Measurements from ENCODE around the gene IL27RA. TPM values are rescaled to one million over a fixed set of nuclear protein-coding genes. Genes with fewer than 3 reads are reported as not detected.
A peak's percentile ranks its signal among the peaks of the same experiment; 100 is the strongest.

Gene IL27RA
- total and polyA plus RNA-seq, 9 donors, result 1.9 to 6.1 (median 3.9) TPM

DNA sequence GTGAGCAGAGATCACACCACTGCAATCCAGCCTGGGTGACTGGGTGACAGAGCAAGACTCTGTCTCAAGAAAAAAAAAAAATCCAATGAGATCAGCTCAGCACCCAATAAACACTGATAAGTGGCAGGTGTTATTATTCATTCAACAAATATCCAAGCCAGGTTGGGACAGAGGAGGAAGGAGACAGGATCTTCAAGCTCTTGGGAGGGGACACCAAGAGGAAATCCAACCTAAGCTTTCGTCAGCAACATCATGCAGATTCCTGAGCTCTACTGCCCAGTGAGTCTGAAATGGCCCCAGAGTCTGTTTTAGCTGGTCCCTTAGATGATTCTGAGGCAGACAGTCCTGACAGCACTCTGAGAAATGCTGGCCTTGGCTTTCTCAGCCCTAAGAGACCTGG lies 33.1 kb upstream of the IL27RA start:
- Histone ChIP-seq H3K36me3 (ENCODE audit: control insufficient read depth, insufficient read depth, low read length) (peaks cover 26% of the 10 kb centered on the region), H3K27ac (ENCODE audit: low read length) (no peak overlapping the region), H3K4me1 (ENCODE audit: control insufficient read depth, insufficient read depth, low read length) (peaks cover 11% of the 10 kb centered on the region), H3K9me3 (replicated peaks; ENCODE audit: control insufficient read depth, low read depth, low read length) (peaks cover 10% of the 10 kb centered on the region), H3K27me3 (ENCODE audit: control insufficient read depth, insufficient read depth, low read length) (no peaks in the 10 kb centered on the region), H3K4me3 (ENCODE audit: low read length) (no peak overlapping the region)
- DNase-seq, result no peak
- WGBS (ENCODE audit: insufficient coverage), result 100% methylated on average over 1 of the region's 1 CpG

DNA sequence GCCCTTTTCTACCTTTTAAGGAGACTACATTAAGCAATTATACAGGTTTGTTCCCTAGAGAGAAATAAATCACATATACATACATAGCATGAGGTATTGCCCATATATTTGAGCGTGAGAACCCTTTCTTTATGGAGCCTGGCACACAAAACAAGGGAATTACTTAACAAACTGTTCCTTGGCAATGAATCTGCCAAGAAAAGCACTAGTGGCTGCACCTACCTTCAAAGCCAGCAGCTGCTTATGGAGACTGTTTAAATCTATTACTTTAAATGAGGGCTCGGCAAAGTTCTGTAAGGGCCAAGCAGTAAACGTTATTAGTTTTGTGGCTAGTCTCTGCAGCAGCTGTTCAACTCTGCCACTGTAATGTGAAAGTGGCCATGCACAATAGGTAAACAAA lies 32.5 kb upstream of the IL27RA start:
- Histone ChIP-seq H3K27me3 (ENCODE audit: control insufficient read depth, insufficient read depth, low read length) (no peaks in the 10 kb centered on the region), H3K36me3 (ENCODE audit: control insufficient read depth, insufficient read depth, low read length) (peaks cover 26% of the 10 kb centered on the region), H3K4me1 (ENCODE audit: control insufficient read depth, insufficient read depth, low read length) (peaks cover 11% of the 10 kb centered on the region), H3K9me3 (replicated peaks; ENCODE audit: control insufficient read depth, low read depth, low read length) (peaks cover 10% of the 10 kb centered on the region), H3K4me3 (ENCODE audit: low read length) (no peak overlapping the region), H3K27ac (ENCODE audit: low read length) (no peak overlapping the region)
- no CpG with 5 or more reads among the region's 3 CpGs for WGBS (ENCODE audit: insufficient coverage)
- DNase-seq, result no peak

DNA sequence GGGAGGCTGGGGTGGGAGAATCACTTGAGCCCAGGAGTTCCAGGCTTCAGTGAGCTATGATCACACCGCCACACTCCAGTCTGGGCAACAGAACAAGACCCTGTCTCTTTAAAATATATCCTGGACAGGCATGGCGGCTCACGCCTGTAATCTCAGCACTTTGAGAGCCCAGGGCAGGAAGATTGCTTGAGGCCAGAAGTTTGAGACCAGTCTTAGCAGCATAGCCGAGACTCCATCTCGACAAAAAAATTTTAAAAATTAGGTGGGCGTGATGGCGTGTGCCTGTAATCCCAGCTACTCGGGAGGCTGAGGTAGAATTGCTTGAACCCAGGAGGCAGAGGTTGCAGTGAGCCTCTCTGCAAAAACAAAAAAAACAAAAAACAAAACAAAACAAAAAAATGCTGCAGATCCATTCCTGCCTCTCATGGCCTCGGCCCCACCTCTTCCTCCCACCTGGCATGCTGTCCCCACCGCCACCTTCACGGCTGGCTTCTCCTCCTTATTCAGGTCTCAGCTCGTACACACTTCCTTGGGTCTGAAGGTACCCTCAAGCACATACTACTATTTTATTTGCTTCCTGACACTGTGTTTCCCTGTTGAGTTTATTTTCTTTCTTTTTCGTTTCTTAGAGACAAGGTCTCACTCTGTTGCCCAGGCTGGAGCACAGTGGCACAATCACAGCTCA lies 30.7 kb upstream of the IL27RA start:
- Histone ChIP-seq H3K27me3 (ENCODE audit: control insufficient read depth, insufficient read depth, low read length) (no peaks in the 10 kb centered on the region), H3K4me1 (ENCODE audit: control insufficient read depth, insufficient read depth, low read length) (peaks cover 19% of the 10 kb centered on the region), H3K27ac (ENCODE audit: low read length) (no peak overlapping the region), H3K9me3 (replicated peaks; ENCODE audit: control insufficient read depth, low read depth, low read length) (peaks cover 10% of the 10 kb centered on the region), H3K36me3 (ENCODE audit: control insufficient read depth, insufficient read depth, low read length) (peaks cover 21% of the 10 kb centered on the region), H3K4me3 (ENCODE audit: low read length) (no peak overlapping the region)
- no peak for DNase-seq
- 78% methylated on average over 10 of the region's 13 CpGs for WGBS (ENCODE audit: insufficient coverage)

DNA sequence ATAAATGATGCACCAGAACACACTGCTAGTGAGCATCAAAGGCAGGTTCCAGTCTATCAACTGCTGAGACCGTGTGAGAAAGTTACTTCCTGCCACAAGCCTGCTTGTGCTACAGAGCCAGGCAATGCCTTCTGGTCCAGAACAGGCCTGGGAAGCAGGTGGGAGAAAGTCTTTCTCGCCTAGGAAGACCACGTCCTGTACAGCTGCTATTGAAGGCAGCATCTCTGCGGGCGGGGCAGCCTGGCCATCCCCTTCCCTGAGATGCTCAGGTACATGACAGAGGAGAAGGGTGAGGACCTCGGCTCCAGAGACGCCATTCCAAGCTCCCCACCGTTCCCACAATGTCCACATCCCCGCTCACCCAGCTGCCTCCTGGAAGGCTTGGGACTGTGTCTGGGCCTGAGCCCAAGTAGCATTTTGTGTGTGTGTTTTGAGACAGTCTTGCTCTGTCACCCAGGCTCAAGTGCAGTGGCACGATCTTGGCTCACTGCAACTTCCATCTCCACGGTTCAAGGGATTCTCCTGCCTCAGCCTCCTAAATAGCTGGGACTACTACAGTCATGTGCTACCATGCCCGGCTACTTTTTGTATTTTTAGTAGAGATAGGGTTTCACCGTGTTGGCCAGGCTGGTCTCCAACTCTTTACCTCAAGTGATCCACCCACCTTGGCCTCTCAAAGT lies 28.9 kb upstream of the IL27RA start:
- H3K4me3 ChIP-seq (ENCODE audit: low read length), result no peak overlapping the region
- H3K27ac ChIP-seq (ENCODE audit: low read length), result peak overlapping the region; percentile 83
- H3K4me1 ChIP-seq (ENCODE audit: control insufficient read depth, insufficient read depth, low read length), result peaks cover 23% of the 10 kb centered on the region
- no peak for DNase-seq
- peaks cover 10% of the 10 kb centered on the region for H3K9me3 ChIP-seq (replicated peaks; ENCODE audit: control insufficient read depth, low read depth, low read length)
- peaks cover 11% of the 10 kb centered on the region for H3K36me3 ChIP-seq (ENCODE audit: control insufficient read depth, insufficient read depth, low read length)
- H3K27me3 ChIP-seq (ENCODE audit: control insufficient read depth, insufficient read depth, low read length), result no peaks in the 10 kb centered on the region
- 48% methylated on average over 7 of the region's 13 CpGs for WGBS (ENCODE audit: insufficient coverage)

DNA sequence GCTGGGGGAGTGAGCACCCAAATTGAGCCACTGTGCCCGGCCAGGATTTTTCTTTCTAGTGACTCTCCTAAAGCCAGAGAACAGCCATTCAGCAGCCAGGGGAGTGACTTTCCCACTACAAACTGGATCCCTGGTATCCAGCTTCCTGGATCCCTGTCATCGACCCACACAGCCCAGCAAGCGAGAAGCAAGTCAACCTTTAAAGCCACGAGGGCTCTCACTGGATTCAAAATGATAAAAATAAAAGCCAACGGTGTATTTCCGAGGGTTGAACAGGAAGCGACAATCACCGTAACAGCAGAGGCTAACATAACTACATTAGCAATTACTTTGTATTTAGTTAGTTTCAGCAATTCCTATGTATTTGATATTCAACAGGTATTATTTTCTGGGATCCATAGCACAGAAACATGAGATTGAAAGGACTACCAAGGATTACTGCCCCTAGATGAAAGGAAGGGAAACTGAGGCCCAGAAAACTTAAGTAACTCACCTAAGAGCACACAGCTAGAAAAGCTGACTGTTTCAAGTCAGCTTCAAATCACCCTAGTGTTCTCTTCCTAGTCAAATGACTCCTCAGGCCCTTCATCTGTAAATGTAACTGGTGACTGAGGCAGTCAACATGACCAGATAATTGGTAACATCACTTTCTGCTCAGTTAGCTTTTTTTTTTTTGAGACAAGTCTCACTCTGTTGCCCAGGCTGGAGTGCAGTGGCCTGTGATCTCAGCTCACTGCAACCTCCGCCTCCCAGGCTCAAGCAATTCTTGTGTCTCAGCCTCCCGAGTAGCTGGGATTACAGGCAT lies 28.1 kb upstream of the IL27RA start:
- H3K9me3 ChIP-seq (replicated peaks; ENCODE audit: control insufficient read depth, low read depth, low read length), result peaks cover 9% of the 10 kb centered on the region
- DNase-seq, result no peak
- peaks cover 23% of the 10 kb centered on the region for H3K4me1 ChIP-seq (ENCODE audit: control insufficient read depth, insufficient read depth, low read length)
- peak overlapping the region; percentile 83 for H3K27ac ChIP-seq (ENCODE audit: low read length)
- 67% methylated on average over 2 of the region's 10 CpGs for WGBS (ENCODE audit: insufficient coverage)
- H3K27me3 ChIP-seq (ENCODE audit: control insufficient read depth, insufficient read depth, low read length), result no peaks in the 10 kb centered on the region
- H3K36me3 ChIP-seq (ENCODE audit: control insufficient read depth, insufficient read depth, low read length), result peaks cover 8% of the 10 kb centered on the region
- H3K4me3 ChIP-seq (ENCODE audit: low read length), result no peak overlapping the region

DNA sequence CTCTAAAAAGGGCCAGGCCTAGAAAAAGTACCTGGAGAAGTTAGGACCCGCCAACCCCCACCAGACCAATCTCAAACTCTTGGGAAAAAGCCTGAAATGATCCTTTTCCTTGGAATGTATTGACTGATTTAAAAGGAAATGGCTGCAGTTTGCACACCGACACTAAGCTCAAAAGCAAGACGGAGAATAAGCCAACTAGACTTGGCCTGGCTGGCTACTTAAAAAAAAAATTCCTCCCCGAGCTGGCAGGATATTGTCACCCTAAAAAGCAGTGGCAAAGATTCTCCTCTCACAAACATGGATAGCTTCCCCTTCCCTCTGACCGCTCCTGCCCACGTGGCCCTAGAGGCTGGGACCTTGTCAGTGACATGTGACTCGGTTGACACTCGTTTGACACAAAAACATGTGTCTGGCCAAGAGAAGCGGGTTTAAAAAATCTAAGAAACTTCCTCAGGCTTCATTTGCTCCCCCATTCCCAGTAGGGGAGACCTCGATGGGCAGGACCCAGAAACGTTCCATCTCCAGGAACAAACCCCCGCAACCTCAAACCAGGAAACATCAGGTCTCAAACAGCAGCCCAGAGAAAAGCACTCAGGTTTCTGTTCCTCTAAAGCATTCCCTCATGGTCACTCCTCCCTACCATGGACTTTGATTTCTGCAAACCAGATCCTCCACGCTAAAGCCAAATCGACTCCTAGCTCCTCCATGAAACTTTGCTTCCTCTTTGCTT lies 26.8 kb upstream of the IL27RA start:
- Histone ChIP-seq H3K4me3 (ENCODE audit: low read length) (no peak overlapping the region), H3K36me3 (ENCODE audit: control insufficient read depth, insufficient read depth, low read length) (peaks cover 2% of the 10 kb centered on the region), H3K27ac (ENCODE audit: low read length) (peak overlapping the region; percentile 99), H3K9me3 (replicated peaks; ENCODE audit: control insufficient read depth, low read depth, low read length) (no peaks in the 10 kb centered on the region), H3K4me1 (ENCODE audit: control insufficient read depth, insufficient read depth, low read length) (peaks cover 23% of the 10 kb centered on the region), H3K27me3 (ENCODE audit: control insufficient read depth, insufficient read depth, low read length) (no peaks in the 10 kb centered on the region)
- DNase-seq, result peak; percentile 73
- 23% methylated on average over 9 of the region's 14 CpGs for WGBS (ENCODE audit: insufficient coverage)

DNA sequence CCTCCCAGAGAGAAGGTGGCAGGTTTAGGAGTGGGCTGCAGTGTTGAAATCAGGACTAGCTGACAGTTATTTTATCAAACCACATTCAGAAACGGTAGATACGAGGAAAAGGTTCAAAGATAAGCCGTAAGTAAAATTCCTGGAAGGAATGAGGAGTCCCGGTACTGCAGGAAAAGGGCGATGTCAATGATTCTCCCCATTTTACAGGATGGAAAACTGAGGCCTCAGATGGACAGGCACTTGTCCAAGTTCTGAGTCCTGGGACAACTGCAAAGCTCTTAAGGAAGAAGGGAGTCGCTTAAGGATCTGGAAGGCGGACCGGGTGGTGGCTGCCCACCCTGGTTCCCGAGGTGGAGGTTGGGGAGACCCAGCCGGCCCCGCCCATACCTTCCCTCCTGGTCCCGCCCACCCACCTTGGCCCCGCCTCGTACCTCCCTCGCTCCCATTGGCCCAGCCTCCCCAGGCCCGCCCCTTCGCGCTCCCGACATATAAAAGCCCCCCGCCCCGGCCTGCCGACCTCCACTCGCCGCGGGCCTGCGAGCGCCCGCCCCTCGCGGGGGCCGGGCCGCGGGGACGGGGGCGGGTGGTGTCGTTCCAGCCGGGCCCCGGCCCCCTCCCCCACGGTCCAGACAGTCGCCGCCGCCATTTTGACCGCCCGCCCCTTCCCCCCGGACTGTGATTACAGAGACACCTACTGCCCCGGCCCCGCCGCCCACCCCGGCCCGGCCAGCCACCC lies 26.0 kb upstream of the IL27RA start:
- H3K9me3 ChIP-seq (replicated peaks; ENCODE audit: control insufficient read depth, low read depth, low read length), result no peaks in the 10 kb centered on the region
- peak; percentile 94 for DNase-seq
- H3K4me1 ChIP-seq (ENCODE audit: control insufficient read depth, insufficient read depth, low read length), result peaks cover 23% of the 10 kb centered on the region
- 9% methylated on average over 38 of the region's 50 CpGs for WGBS (ENCODE audit: insufficient coverage)
- H3K36me3 ChIP-seq (ENCODE audit: control insufficient read depth, insufficient read depth, low read length), result peaks cover 2% of the 10 kb centered on the region
- H3K4me3 ChIP-seq (ENCODE audit: low read length), result peak overlapping the region; percentile 73
- no peaks in the 10 kb centered on the region for H3K27me3 ChIP-seq (ENCODE audit: control insufficient read depth, insufficient read depth, low read length)
- H3K27ac ChIP-seq (ENCODE audit: low read length), result peak overlapping the region; percentile 99

DNA sequence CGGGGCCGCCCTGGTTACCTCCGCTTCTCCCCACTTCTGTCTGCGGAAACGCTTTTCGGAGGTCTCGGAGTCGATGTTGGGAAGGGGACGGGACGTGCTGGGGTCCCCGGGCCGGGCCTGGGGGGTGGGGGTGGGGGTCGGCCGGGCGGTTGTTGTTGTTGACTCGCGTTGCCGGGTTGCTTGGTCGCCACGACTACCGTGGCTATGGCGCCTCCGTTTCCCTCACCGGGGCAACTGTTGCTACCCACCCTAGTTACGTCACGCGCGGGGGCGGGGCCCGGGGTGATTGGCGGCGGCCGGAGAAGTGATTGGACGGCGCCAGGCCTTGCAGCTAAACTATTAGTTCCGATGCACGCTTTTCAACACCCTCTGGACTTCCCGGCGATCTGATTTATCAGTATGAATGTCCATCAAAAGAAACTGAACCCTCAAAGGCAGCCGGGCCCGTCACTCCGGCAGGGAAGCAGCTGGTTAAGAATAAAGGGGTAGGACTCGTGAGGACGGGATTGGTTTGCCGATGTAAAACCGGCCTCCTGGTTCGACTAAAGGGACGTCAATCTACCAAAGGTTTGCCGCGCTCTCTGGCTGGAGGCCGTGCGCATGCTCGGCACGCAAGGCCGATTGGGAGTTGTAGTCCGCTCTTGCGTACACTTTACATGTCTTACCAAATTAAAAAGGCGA lies 25.3 kb upstream of the IL27RA start, which contains the start of gene RFX1:
RFX1 (minus strand) TSS at position 236 of the 681 bp plus-strand sequence. CDS start 12,477 bp downstream, outside the sequence.
- H3K4me1 ChIP-seq (ENCODE audit: control insufficient read depth, insufficient read depth, low read length), result peaks cover 23% of the 10 kb centered on the region
- H3K27ac ChIP-seq (ENCODE audit: low read length), result peak within 1 kb of the TSS; percentile 99
- H3K4me3 ChIP-seq (ENCODE audit: low read length), result peak within 1 kb of the TSS; percentile 80
- peak; percentile 100 for DNase-seq
- H3K36me3 ChIP-seq (ENCODE audit: control insufficient read depth, insufficient read depth, low read length), result no peaks in the 10 kb centered on the region
- no peaks in the 10 kb centered on the region for H3K27me3 ChIP-seq (ENCODE audit: control insufficient read depth, insufficient read depth, low read length)
- no peaks in the 10 kb centered on the region for H3K9me3 ChIP-seq (replicated peaks; ENCODE audit: control insufficient read depth, low read depth, low read length)
- 0% methylated on average over 35 of the region's 58 CpGs for whole genome bisulfite sequencing (ENCODE audit: insufficient coverage)

Data from muscle of leg (tissue), 11 donors.